NCI-H1105 (cell line): ENCODE results near the gene RPS6KA2.
A peak's percentile ranks its signal among the peaks of the same experiment; 100 is the strongest.

ENCODE experiments used
- DNase-seq: peaks from one replicate; lab custom pipeline; 2025; lab: John Stamatoyannopoulos, UW

RPS6KA2 gene

GRCh38 chr6:166627033-166627874 is at the start of gene RPS6KA2:
Gene RPS6KA2, minus strand, starts transcription at chr6:166627251. Its CDS starts 232 bp downstream, at chr6:166627019.
- DNase-seq = peak; percentile 100

- DNase-seq = no peak
These were observed 49.3 kb upstream of the RPS6KA2 start for GRCh38 chr6:166676270-166676860.

GRCh38 chr6:166675736-166676135 is 48.7 kb upstream of the RPS6KA2 start:
- DNase-seq = no peak

GRCh38 chr6:166673309-166673708 is 46.3 kb upstream of the RPS6KA2 start:
- no peak for DNase-seq

GRCh38 chr6:166672624-166673206 is 45.7 kb upstream of the RPS6KA2 start:
- DNase-seq = no peak

GRCh38 chr6:166672146-166672545 is 45.1 kb upstream of the RPS6KA2 start:
- no peak for DNase-seq

GRCh38 chr6:166671434-166672081 is 44.5 kb upstream of the RPS6KA2 start:
- no peak for DNase-seq

- DNase-seq = no peak
These were observed 43.8 kb upstream of the RPS6KA2 start for GRCh38 chr6:166670894-166671293.

GRCh38 chr6:166670013-166670412 is 43.0 kb upstream of the RPS6KA2 start:
- DNase-seq = no peak

GRCh38 chr6:166667796-166668610 is 41.0 kb upstream of the RPS6KA2 start:
- DNase-seq = no peak

- DNase-seq = no peak
These were observed 37.1 kb upstream of the RPS6KA2 start for GRCh38 chr6:166664135-166664534.

- DNase-seq = no peak
These were observed 36.5 kb upstream of the RPS6KA2 start for GRCh38 chr6:166663568-166663967.

- no peak for DNase-seq
These were observed 35.6 kb upstream of the RPS6KA2 start for GRCh38 chr6:166662690-166663089.

GRCh38 chr6:166661327-166662085 is 34.5 kb upstream of the RPS6KA2 start:
- DNase-seq = no peak

- DNase-seq = no peak
These were observed 33.2 kb upstream of the RPS6KA2 start for GRCh38 chr6:166660157-166660688.

- DNase-seq = no peak
These were observed 32.5 kb upstream of the RPS6KA2 start for GRCh38 chr6:166659581-166659980.

- DNase-seq = no peak
These were observed 31.7 kb upstream of the RPS6KA2 start for GRCh38 chr6:166658792-166659150.

GRCh38 chr6:166658115-166658791 is 31.2 kb upstream of the RPS6KA2 start:
- DNase-seq = no peak

GRCh38 chr6:166657531-166657930 is 30.5 kb upstream of the RPS6KA2 start:
- DNase-seq = no peak
